ENCODE results near the gene TMEM214.

DNA sequence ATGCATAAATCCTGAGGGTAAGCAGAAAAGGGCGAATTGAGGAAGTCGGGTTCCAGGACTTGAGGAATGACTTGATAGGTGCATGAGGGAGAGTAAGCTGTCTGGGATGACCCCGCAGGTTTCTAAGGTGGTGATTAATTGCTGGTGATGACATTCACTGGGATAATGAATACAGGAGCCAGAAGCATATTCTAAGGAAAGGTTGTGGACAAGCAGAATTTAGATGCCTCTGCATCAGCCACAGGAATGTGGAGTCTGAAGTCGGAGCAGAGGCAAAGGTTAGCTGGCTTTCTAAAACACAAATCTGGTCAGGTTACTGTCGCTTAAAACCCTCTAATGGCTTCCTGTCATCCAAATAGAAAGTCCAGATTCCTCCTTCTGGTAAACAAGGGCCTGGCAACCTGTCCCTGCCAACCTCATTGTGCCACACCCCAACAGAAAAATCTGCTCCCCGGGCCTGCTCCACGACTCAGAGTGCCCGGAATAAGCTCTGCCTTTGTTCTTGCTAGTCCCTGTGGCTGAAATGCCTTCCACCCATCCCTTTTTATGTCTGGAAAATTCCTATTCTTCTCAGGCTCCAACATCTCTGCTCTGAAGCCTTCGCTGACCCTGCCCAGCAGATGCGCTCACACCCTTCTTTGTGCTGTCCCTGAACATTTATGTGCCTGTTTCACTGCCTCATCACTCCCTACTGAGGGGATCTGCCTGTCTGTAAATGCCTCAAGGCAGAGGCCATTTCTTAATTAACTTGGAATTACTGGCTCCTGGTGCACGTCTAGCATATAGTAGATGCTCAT is 11.3 kb upstream of the TMEM214 start:
- TF ChIP-seq, protein P1, sequence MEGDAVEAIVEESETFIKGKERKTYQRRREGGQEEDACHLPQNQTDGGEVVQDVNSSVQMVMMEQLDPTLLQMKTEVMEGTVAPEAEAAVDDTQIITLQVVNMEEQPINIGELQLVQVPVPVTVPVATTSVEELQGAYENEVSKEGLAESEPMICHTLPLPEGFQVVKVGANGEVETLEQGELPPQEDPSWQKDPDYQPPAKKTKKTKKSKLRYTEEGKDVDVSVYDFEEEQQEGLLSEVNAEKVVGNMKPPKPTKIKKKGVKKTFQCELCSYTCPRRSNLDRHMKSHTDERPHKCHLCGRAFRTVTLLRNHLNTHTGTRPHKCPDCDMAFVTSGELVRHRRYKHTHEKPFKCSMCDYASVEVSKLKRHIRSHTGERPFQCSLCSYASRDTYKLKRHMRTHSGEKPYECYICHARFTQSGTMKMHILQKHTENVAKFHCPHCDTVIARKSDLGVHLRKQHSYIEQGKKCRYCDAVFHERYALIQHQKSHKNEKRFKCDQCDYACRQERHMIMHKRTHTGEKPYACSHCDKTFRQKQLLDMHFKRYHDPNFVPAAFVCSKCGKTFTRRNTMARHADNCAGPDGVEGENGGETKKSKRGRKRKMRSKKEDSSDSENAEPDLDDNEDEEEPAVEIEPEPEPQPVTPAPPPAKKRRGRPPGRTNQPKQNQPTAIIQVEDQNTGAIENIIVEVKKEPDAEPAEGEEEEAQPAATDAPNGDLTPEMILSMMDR (optimal IDR thresholded peaks at IDR 0.05 in 1 of 3, IDR thresholded peaks at IDR 0.05 in 1 of 3, conservative IDR thresholded peaks at IDR 0.05 in 1 of 3; ENCODE audit: extremely low read depth in 1 of 3, insufficient read depth in 2 of 3, low read length in 3 of 3), result no peak
- no peak for TF ChIP-seq EZH2 (IDR thresholded peaks at IDR 0.05; ENCODE audit: low read length)
